GM19099 (cell line): Measurements from ENCODE around the gene EHF.

Experiments used
- POLR2A ChIP-seq: IDR thresholded peaks from 3 replicates; pipeline ENCODE4 v1.6.1; 2011; ENCODE audit warnings: low read depth; ENCODE audit not compliant: insufficient read length; ENCODE audit errors: extremely low read depth

The EHF gene

DNA sequence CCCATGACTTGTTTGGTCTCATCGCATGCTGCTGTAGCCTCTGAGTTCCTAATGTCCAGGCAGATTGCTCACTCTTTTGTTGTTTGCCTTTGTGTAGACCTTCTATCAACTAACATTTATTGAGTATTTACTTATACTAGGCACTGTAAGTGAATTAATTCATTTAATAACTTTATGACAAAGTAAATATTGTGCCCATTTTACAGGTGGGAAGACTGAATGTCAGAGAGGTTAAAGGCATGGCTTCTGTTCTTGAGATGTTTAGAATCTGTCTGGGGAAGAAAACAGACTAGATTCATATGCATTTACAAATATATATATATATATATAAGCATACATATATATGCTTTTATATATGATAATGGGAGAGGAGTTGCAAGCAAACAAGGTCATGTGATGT, 27.1 kb downstream of the EHF start:
- no peak for TF ChIP-seq POLR2A

- TF ChIP-seq POLR2A: no peak
These were observed 28.7 kb downstream of the EHF start for GRCh38 chr11:34649597-34649996.

DNA sequence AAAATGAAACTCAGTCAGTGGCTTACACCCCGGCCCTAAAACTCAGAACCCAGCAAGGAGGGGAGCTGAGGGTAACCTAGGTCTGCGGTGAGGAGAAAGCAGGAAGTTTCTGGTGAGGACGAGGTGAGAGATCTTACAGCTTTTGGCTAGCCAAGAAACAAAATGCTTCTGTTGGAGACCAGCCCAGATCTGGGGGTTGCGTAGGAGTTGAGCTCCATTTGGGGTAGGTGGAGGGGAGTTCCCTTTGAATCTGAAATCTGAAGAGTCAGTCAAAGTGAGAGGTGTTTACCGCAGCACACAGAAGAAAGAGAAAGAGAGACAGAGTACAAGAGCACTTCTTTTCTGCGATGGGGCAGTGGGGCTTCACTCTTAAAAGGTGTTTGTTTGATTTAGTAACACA, 29.6 kb downstream of the EHF start:
- TF ChIP-seq POLR2A: no peak

DNA sequence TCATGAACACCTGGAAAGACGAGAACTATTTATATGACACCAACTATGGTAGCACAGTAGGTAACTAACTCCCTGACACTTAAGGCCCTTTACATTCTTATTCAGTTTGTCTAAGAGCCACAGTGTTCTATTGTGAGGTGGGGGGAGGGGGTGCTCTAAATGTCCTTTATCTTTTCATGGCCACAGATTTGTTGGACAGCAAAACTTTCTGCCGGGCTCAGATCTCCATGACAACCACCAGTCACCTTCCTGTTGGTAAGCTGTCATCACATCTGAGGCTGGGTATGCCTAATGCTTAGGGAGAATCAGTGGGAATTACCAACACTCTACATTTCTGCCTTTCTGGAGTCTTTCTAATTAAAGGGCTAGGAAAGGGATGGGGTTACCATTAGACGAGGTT, 30.7 kb downstream of the EHF start:
- TF ChIP-seq POLR2A: no peak

DNA sequence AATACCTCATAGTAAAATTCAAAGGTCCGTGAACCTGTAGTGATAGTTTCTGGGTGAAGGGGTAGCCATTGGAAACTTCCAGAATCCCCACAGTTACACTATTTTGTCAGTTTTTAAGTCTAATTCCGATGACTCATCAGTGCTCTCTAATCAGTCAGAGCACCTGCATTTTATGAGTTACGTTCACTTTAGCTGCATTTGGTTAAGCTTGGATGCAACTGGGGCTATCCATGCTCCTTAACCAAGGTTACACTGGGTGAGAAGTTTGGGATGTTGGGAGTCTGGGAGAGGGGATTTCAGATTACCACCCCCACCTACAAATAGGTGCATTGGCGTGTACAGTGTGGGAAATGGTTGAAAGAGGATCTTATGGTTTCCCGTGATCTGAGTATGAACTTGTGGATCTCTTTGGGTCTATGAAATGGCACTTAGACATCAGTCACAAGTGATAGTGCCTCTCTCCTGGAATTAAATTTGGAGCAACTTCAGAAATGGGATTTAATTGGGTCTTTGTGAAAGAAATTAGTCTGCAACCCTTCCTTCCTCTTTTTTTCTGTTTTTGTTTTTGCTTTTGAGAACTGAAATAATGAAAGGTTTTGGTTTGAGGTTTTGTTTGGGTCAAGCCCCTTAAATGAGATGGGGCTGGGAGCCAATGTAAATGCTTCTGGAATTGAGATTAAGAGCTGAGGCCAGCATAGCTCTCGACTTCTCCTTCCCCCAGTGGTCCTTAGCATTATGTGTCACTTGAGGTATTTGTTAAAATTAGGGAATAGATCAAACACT, 31.5 kb downstream of the EHF start:
- no peak for TF ChIP-seq POLR2A

DNA sequence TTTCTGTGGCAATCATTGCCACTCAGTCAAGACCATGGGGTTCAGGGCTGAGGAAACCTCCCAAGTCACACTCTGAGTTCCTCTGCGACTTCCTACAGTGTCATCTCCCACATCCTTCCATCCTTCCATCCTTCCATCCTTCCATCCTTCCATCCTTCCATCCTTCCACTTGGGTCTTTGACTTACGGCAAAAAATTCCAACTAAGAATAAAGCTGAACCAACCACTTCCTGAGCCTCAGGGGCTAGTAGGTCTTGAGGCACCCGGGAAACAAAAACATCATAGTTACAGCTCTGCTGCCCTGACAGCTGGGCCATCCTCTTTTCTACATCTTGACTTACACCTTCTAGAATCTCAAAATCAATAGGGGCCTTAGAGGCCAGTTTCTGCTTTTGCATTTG, 32.1 kb downstream of the EHF start:
- TF ChIP-seq POLR2A: no peak

DNA sequence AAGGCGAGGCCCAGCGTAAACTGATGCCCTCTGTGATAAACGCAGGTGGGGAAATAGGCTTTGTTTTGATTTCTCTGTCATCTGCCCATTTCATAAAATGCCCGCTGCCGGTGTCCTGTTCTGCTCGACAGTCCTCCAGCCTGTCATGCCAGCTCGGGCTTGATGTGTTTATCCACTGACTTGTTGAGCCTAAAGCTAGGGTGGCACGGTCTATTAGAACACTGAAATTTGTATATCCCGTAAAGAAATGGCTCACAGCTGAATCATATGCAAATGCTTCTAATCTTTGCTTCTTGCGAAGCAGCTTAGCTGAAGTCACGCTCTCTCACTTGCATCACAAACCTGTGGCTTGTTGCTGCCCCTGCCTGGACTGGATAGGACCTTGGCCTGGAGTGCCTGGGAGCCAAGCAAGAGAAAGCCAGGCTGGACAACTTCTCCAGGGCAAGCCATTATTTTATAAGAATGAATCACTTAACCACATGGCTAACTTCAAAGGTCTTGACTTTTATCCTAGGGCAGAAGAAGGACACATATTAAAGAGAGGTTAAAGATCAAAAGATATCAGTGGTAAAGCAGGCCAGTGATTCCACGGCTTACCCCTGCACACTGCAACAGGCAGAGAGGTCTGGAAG, 33.1 kb downstream of the EHF start:
- TF ChIP-seq POLR2A: no peak

DNA sequence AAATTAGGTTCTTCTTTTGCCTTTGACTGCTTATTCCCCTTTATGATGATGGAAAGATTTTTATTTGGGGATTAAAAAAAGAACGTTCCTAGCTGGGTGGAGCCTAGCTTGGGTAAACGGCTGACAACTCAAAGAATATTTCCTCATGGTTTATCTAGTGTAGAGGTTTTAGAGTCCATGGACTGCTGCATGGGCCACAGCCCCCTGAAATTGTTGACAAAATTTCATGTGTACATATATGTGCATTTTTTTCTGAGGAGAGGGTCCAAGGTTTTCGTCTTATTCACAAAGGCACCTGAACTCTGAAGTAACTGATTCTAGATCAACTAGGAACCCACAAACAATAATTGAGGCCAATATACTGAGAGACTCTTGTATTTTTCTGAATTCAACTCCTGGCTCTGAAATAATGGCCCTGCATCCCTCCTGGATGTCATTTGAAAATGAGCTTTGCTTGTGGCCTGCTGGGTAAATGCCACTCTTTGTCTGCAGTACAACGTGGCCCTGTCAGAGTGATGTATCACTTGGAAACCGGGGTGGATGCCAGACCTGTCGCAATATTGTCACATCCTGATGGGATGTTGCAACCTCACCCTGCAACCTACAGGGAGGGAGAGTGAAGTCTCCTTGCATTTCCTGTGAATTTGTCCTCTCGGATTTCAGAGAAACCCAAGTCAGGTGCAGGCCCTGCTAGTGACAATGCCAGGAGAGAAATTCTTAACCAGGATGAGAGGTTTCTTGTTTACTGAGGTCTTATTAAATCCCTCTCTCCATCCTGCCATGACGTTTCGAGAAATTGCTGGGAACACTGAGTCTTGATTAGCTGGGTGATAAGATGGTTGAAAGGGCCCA, 33.8 kb downstream of the EHF start:
- no peak for TF ChIP-seq POLR2A

DNA sequence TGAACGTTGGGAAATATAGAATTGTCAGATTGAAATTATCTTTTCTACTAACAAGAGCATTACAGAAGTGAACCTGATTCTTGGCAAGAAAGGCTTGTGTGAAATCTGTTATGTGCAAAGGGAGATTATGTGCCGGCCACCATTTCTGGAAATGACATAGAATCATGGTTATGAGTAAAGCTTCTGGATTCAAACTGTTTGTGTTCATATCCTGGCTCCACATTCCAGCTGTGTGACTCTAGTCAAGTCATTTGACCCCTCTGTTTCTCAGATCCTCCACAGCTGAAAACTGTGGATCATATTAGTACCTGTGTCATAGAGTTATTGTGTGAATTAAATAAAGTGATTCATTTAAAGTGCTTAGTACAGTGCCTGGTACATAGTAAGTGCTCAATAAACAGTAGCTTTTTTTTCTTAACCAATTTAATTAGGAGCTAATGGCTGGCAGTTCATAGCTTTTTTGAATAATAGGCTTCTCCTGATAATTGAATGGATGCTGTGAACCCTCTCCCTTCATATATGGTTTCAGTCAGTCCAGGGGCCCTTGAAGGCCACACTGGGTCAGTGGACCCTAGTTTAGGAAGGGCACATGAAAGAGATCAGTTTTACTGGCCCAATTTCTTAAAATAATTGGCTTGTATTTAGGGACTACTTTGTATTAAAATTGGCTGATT, 34.6 kb downstream of the EHF start:
- no peak for TF ChIP-seq POLR2A

DNA sequence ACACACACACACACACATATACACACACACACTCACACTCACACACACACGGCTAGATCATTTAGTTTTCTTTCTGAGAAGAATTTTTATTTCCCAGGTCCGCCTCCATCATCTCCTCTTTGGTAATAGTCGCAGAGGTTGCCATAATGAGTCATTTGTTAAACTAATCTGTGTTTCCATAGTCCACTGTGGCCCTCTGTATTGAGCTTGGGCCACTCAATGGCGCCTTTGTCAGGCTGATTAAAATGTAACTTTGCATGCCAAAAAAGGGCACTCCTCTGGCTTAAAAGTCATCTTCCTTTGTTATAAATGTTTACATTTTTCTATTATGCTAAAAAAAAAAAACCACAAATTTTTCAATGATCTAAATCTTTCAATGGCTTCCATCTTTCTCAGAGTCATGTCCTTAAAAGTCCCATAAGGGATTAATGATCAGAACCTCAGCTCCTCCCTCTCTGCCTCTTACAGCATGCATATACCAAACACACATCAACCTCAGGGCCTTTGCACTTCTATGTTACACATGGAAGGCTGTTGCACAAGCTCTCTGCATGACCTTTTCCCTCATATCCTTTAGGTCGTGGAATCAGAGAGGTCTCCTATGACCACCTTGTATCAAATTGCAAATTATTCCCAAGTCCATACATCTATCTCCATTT, 35.3 kb downstream of the EHF start:
- TF ChIP-seq POLR2A: no peak

- TF ChIP-seq POLR2A: no peak
These were observed 37.5 kb downstream of the EHF start for GRCh38 chr11:34658071-34659015.

DNA sequence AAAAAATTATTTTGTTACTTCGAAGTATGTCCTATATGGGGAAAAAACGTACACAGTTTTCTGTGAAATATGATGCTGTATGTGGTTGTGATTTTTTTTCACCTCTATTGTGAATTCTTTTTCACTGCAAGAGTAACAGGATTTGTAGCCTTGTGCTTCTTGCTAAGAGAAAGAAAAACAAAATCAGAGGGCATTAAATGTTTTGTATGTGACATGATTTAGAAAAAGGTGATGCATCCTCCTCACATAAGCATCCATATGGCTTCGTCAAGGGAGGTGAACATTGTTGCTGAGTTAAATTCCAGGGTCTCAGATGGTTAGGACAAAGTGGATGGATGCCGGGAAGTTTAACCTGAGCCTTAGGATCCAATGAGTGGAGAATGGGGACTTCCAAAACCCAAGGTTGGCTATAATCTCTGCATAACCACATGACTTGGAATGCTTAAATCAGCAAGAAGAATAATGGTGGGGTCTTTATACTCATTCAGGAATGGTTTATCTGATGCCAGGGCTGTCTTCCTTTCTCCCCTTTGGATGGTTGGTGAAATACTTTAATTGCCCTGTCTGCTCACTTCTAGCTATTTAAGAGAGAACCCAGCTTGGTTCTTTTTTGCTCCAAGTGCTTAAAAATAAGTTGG, 38.3 kb downstream of the EHF start:
- no peak for TF ChIP-seq POLR2A
